ENCODE results near the gene FAM185A.
"Not testable (repeated sequence)": the region's sequence is repeated elsewhere in the genome, so short reads cannot be mapped to it uniquely, and the experiment has no call there.

The FAM185A gene

GRCh38 chr7:102830197-102830596, 81.4 kb downstream of the FAM185A start:
- Mint-ChIP-seq H3K36me3 (ENCODE audit: low read depth) (peaks cover 19% of the 10 kb centered on the region), H3K27ac (no peak overlapping the region), H3K4me1 (ENCODE audit: low read depth) (peaks cover 4% of the 10 kb centered on the region), H3K4me3 (no peak overlapping the region), H3K27me3 (no peaks in the 10 kb centered on the region), H3K9me3 (no peaks in the 10 kb centered on the region)
- intact Hi-C loops (cut with micrococcal nuclease), result no loop called here

DNA sequence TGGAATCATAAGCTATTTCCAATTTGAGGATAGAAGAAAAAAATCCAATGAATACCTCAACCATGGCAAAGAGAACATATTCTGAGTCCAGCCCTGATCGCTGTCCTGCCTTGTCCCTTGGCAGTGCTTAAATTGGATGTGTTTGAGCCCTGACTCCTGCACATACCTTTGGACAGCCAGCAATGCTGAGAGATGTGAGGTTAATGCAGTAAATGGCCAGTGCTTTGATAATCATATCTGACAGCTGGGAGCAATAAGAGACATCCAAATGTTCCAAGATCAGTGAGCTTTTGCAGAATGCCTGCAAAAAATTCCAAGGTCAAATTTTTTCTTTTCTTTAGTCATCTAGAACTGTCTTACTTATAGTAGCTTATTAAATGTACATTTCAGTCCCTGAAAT, 83.9 kb downstream of the FAM185A start:
- H3K27ac Mint-ChIP-seq, result no peak overlapping the region
- H3K9me3 Mint-ChIP-seq, result no peaks in the 10 kb centered on the region
- peaks cover 11% of the 10 kb centered on the region for H3K36me3 Mint-ChIP-seq (ENCODE audit: low read depth)
- no peaks in the 10 kb centered on the region for H3K27me3 Mint-ChIP-seq
- no peak overlapping the region for H3K4me3 Mint-ChIP-seq
- H3K4me1 Mint-ChIP-seq (ENCODE audit: low read depth), result peaks cover 6% of the 10 kb centered on the region
- intact Hi-C loops (cut with micrococcal nuclease), result no loop called here

DNA sequence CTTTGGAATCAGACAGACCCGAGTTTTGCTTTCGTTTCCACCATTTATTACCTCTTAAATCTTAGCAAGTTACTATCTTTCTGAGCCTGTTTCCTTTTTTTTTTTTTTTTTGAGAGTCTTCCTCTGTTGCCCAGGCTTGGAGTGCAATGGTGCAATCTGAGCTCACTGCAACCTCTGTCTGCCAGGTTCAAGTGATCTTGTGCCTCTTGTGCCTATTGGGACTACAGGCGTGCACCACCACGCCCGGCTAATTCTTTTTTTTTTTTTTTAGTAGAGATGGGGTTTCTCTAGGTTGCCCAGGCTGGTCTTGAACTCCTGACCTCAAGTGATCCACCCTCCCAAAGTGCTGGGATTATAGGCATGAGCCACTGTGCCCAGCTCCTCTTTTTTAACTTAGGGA, 84.5 kb downstream of the FAM185A start:
- H3K9me3 Mint-ChIP-seq, result no peaks in the 10 kb centered on the region
- peaks cover 9% of the 10 kb centered on the region for H3K36me3 Mint-ChIP-seq (ENCODE audit: low read depth)
- no peaks in the 10 kb centered on the region for H3K27me3 Mint-ChIP-seq
- peaks cover 6% of the 10 kb centered on the region for H3K4me1 Mint-ChIP-seq (ENCODE audit: low read depth)
- no peak overlapping the region for H3K27ac Mint-ChIP-seq
- intact Hi-C loops (cut with micrococcal nuclease), result no loop called here
- no peak overlapping the region for H3K4me3 Mint-ChIP-seq

- no peaks in the 10 kb centered on the region for H3K27me3 Mint-ChIP-seq
Observed at GRCh38 chr7:102834466-102834865, 85.7 kb downstream of the FAM185A start.

DNA sequence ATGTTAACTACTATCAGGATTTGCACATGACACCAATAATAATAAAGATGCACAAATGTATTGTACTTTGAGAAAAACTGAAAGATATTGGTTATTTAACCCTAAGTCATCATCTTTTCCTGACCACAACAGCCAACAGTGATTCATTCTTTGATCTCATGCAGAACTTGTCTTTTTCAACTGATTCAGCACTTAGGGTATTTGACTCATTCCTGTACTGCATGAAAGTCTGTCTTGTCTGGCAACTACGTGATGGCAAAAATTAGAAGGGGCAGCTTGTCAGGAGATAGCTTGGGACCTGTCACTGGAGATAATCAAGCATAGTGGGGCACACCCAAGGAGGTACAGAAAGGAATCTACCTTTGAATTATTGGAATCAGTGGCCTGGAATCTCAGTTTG, 86.2 kb downstream of the FAM185A start:
- intact Hi-C loops (cut with micrococcal nuclease), result no loop called here
- no peaks in the 10 kb centered on the region for H3K27me3 Mint-ChIP-seq
- no peak overlapping the region for H3K4me3 Mint-ChIP-seq
- no peak overlapping the region for H3K27ac Mint-ChIP-seq
- no peaks in the 10 kb centered on the region for H3K9me3 Mint-ChIP-seq
- H3K36me3 Mint-ChIP-seq (ENCODE audit: low read depth), result no peaks in the 10 kb centered on the region
- peaks cover 6% of the 10 kb centered on the region for H3K4me1 Mint-ChIP-seq (ENCODE audit: low read depth)

More at GRCh38 chr7:102834466-102834865, 85.7 kb downstream of the FAM185A start:
- H3K4me1 Mint-ChIP-seq (ENCODE audit: low read depth), result peaks cover 6% of the 10 kb centered on the region
- H3K27ac Mint-ChIP-seq, result no peak overlapping the region
- intact Hi-C loops (cut with micrococcal nuclease), result no loop called here
- H3K36me3 Mint-ChIP-seq (ENCODE audit: low read depth), result peaks cover 4% of the 10 kb centered on the region
- H3K4me3 Mint-ChIP-seq, result no peak overlapping the region
- H3K9me3 Mint-ChIP-seq, result no peaks in the 10 kb centered on the region

- intact Hi-C loops (cut with micrococcal nuclease), result no loop called here
- H3K4me1 Mint-ChIP-seq (ENCODE audit: low read depth), result peaks cover 6% of the 10 kb centered on the region
- no peaks in the 10 kb centered on the region for H3K27me3 Mint-ChIP-seq
- H3K4me3 Mint-ChIP-seq, result no peak overlapping the region
- no peaks in the 10 kb centered on the region for H3K9me3 Mint-ChIP-seq
- no peaks in the 10 kb centered on the region for H3K36me3 Mint-ChIP-seq (ENCODE audit: low read depth)
- no peak overlapping the region for H3K27ac Mint-ChIP-seq
Observed at GRCh38 chr7:102836191-102836919, 87.6 kb downstream of the FAM185A start.

DNA sequence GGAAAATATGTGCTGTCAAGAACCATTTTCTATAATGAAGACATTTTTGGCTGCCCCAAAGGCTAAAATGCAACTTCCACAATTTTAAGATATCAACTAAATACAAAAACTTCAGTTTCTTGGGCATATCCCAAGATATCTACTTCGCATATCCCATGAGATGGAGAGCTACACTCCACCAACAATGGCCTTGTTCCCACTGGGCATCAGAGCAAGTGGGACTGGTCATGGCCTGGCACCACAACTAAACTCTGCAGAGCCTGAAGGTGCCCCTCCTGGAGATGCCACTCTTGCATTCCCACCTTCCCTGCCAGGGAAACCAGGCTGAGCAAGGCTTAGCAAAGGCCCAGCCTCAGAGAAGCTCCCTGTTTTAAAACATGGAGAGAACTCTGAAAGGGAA, 88.2 kb downstream of the FAM185A start:
- Mint-ChIP-seq H3K9me3 (no peaks in the 10 kb centered on the region), H3K4me3 (no peak overlapping the region), H3K27me3 (no peaks in the 10 kb centered on the region), H3K27ac (no peak overlapping the region), H3K4me1 (ENCODE audit: low read depth) (peaks cover 6% of the 10 kb centered on the region), H3K36me3 (ENCODE audit: low read depth) (no peaks in the 10 kb centered on the region)
- intact Hi-C loops (cut with micrococcal nuclease), result no loop called here

- Mint-ChIP-seq H3K4me1 (ENCODE audit: low read depth) (peaks cover 6% of the 10 kb centered on the region), H3K9me3 (no peaks in the 10 kb centered on the region), H3K27ac (no peak overlapping the region), H3K36me3 (ENCODE audit: low read depth) (no peaks in the 10 kb centered on the region), H3K4me3 (no peak overlapping the region), H3K27me3 (no peaks in the 10 kb centered on the region)
- intact Hi-C loops (cut with micrococcal nuclease), result no loop called here
Observed at GRCh38 chr7:102837802-102838201, 89.0 kb downstream of the FAM185A start.

DNA sequence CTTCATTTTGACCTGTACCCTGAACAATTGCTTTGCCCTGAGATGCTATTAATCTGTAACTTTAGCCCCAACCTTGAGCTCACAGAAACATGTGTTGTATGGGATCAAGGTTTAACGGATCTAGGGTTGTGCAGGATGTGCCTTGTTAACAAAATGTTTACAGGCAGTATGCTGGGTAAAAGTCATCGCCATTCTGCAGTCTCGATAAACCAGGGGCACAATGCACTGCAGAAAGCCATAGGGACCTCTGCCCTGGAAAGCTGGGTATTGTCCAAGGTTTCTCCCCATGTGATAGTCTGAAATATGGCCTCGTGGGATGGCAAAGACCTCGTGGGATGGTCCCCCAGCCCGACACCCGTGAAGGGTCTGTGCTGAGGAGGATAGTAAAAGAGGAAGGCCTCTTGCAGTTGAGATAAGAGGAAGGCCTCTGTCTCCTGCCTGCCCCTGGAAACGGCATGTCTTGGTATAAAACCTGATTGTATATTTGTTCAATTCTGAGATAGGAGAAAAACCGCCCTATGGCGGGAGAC, 89.8 kb downstream of the FAM185A start:
- H3K27ac Mint-ChIP-seq; H3K27me3 Mint-ChIP-seq; H3K9me3 Mint-ChIP-seq; H3K36me3 Mint-ChIP-seq (ENCODE audit: low read depth); H3K4me1 Mint-ChIP-seq (ENCODE audit: low read depth); H3K4me3 Mint-ChIP-seq; intact Hi-C loops (cut with micrococcal nuclease): not testable (repeated sequence)

DNA sequence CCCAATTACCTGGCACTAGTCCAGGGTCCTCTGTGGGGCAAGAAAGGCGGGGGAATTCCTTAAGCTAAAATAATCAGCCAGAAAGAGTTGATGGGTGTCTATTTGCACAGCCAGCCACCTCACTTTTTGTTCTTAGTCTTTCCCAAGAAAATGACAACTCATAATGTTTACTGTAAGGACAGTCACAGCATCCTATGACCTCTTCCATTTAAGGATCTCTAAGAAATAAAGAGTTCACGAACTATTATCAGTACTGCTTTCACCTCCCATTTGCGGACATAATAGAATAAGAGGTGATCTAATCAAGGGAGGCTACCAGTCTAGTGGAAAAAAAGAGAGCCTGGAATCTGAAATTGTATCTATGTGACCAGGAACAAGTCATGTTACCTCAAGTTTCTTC, 91.6 kb downstream of the FAM185A start:
- H3K27me3 Mint-ChIP-seq, result no peaks in the 10 kb centered on the region

GRCh38 chr7:102841290-102841689, 92.5 kb downstream of the FAM185A start:
- no peak overlapping the region for H3K4me3 Mint-ChIP-seq
- intact Hi-C loops (cut with micrococcal nuclease), result no loop called here
- no peaks in the 10 kb centered on the region for H3K4me1 Mint-ChIP-seq (ENCODE audit: low read depth)

More for the DNA sequence above, 91.6 kb downstream of the FAM185A start:
- no peak overlapping the region for H3K4me3 Mint-ChIP-seq
- H3K27ac Mint-ChIP-seq, result no peak overlapping the region
- H3K4me1 Mint-ChIP-seq (ENCODE audit: low read depth), result no peaks in the 10 kb centered on the region
- no peaks in the 10 kb centered on the region for H3K36me3 Mint-ChIP-seq (ENCODE audit: low read depth)
- no peaks in the 10 kb centered on the region for H3K9me3 Mint-ChIP-seq
- intact Hi-C loops (cut with micrococcal nuclease), result no loop called here

DNA sequence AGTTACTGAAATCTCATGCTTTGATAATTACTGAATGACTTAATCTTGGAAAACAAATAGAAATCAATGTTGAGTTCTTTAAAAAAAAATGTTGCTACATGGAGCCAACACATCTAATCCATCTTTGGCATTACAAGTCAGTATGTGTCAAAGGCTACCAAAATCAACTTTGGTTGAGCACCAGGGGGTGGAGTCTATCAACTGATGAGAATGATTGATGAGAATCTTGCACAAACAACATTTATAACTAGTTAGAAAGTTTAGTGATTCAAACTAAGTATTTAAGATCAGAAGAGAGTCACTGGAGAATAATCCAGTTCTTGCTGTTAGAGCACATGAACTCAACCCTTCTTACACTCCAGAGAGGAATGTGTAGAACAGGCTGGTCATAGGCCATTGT, 93.5 kb downstream of the FAM185A start:
- H3K36me3 Mint-ChIP-seq (ENCODE audit: low read depth), result no peaks in the 10 kb centered on the region
- no peaks in the 10 kb centered on the region for H3K27me3 Mint-ChIP-seq
- H3K27ac Mint-ChIP-seq, result no peak overlapping the region
- intact Hi-C loops (cut with micrococcal nuclease), result no loop called here
- no peak overlapping the region for H3K4me3 Mint-ChIP-seq
- no peaks in the 10 kb centered on the region for H3K4me1 Mint-ChIP-seq (ENCODE audit: low read depth)
- no peaks in the 10 kb centered on the region for H3K9me3 Mint-ChIP-seq

More at GRCh38 chr7:102841290-102841689, 92.5 kb downstream of the FAM185A start:
- no peaks in the 10 kb centered on the region for H3K36me3 Mint-ChIP-seq (ENCODE audit: low read depth)
- H3K27ac Mint-ChIP-seq, result no peak overlapping the region
- H3K27me3 Mint-ChIP-seq, result no peaks in the 10 kb centered on the region
- H3K9me3 Mint-ChIP-seq, result no peaks in the 10 kb centered on the region

GRCh38 chr7:102843850-102844249, 95.1 kb downstream of the FAM185A start:
- no peaks in the 10 kb centered on the region for H3K27me3 Mint-ChIP-seq
- no peaks in the 10 kb centered on the region for H3K9me3 Mint-ChIP-seq
- no peak overlapping the region for H3K4me3 Mint-ChIP-seq
- no peaks in the 10 kb centered on the region for H3K4me1 Mint-ChIP-seq (ENCODE audit: low read depth)
- H3K36me3 Mint-ChIP-seq (ENCODE audit: low read depth), result no peaks in the 10 kb centered on the region
- no peak overlapping the region for H3K27ac Mint-ChIP-seq
- intact Hi-C loops (cut with micrococcal nuclease), result no loop called here

DNA sequence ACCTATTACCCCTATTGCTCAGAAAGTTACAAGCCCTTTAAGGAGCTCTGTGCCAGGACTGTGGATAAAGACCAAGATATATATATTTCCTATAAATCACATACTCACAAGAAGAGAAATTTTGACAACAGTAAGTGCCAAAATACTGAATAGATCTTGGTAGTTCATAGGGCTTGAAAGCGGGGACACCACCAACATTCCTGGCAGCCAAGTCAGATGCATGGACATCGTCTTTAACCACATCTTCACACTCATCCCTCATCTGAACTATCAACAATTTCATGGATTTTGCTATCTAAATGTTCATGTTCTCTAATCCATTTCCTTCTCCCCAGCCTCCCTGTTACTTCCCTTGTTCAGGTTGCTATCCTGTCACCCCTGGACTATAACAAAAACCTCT, 96.5 kb downstream of the FAM185A start:
- H3K27me3 Mint-ChIP-seq, result no peaks in the 10 kb centered on the region
- H3K4me1 Mint-ChIP-seq (ENCODE audit: low read depth), result no peaks in the 10 kb centered on the region
- no peaks in the 10 kb centered on the region for H3K9me3 Mint-ChIP-seq
- intact Hi-C loops (cut with micrococcal nuclease), result no loop called here
- H3K36me3 Mint-ChIP-seq (ENCODE audit: low read depth), result no peaks in the 10 kb centered on the region
- H3K4me3 Mint-ChIP-seq, result no peak overlapping the region
- H3K27ac Mint-ChIP-seq, result no peak overlapping the region

DNA sequence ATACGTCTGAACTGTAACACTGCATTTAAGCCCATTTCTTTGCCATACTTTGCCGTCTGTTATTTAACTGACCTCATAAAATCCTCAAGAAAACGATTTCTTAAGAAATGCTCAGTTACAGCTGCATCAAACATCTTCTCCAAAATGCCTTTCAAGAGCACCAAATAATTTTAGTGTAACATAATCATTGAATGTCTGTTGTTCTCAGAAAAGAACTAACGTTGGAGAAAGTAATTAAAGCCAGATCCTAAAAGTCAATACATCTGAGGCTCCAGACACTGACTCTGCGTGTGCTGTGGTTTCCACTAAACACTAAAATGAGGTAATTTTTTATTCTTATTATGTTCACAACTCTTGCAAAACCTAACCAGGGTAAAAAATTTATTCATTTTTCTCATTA, 100.3 kb downstream of the FAM185A start:
- intact Hi-C loops (cut with micrococcal nuclease), result no loop called here
- no peaks in the 10 kb centered on the region for H3K9me3 Mint-ChIP-seq
- H3K4me1 Mint-ChIP-seq (ENCODE audit: low read depth), result peaks cover 5% of the 10 kb centered on the region
- H3K4me3 Mint-ChIP-seq, result no peak overlapping the region
- H3K27me3 Mint-ChIP-seq, result no peaks in the 10 kb centered on the region
- H3K36me3 Mint-ChIP-seq (ENCODE audit: low read depth), result no peaks in the 10 kb centered on the region
- no peak overlapping the region for H3K27ac Mint-ChIP-seq

All from dendritic cell treated with granulocyte-macrophage colony-stimulating factor and Interleukin-4, amounts not matched to agents 40 ng/mL and 50 ng/mL, for 4 days (primary cell).